ENCODE measurements around the gene RPS10. TPM values are rescaled to one million over a fixed set of nuclear protein-coding genes. Genes with fewer than 3 reads are reported as not detected.
A peak's percentile ranks its signal among the peaks of the same experiment; 100 is the strongest.

The RPS10 gene
- total RNA-seq, 1 experiment from 2014 or later = 1,644 TPM

DNA sequence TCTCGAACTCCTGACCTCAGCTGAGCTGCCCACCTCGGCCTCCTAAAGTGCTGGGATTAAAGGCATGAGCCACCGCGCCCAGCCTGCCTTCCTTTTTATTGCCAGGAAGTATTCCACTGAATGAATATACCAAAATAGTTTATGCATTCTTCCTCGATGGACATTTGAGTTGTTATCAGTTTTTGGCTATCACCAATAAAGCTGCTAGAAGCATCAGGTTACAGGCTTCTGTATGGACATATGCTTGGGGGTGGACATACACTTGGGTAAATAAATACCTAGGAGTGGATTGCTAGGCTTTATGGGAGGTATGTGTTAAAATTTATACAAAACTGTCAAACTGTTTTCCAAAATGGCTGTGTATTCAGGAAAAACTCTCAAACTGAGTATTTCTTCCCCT lies 10.0 kb upstream of the RPS10 start:
- no peaks in the 10 kb centered on the region for H3K36me3 Mint-ChIP-seq (ENCODE audit: insufficient read depth, unreplicated experiment)
- DNase-seq (ENCODE audit: unreplicated experiment) = no peak
- no peak for TF ChIP-seq CTCF (IDR thresholded peaks at IDR 0.05; ENCODE audit: unreplicated experiment)
- BruUV-seq (replicated peaks) = no TSS peak
- H3K4me1 Mint-ChIP-seq (ENCODE audit: insufficient read depth, unreplicated experiment) = no peaks in the 10 kb centered on the region
- H3K4me3 Mint-ChIP-seq (ENCODE audit: unreplicated experiment) = no peak overlapping the region
- peaks cover 9% of the 10 kb centered on the region for H3K9me3 Mint-ChIP-seq (ENCODE audit: unreplicated experiment)
- no peak overlapping the region for H3K27ac Mint-ChIP-seq (ENCODE audit: low read depth, unreplicated experiment)
- ChIA-PET CTCF (interaction anchor here (1.3 kb wide), 1 partner anchor 805 kb away, joined by 6 read pairs; no protein-coding TSS in a partner anchor), POLR2A (interaction anchor here (0.9 kb wide), 1 partner anchor 174 kb away, joined by 4 read pairs; no protein-coding TSS in a partner anchor)
- intact Hi-C loops (cut with micrococcal nuclease) = no loop called here
- H3K27me3 Mint-ChIP-seq (ENCODE audit: insufficient read depth, unreplicated experiment) = no peaks in the 10 kb centered on the region

DNA sequence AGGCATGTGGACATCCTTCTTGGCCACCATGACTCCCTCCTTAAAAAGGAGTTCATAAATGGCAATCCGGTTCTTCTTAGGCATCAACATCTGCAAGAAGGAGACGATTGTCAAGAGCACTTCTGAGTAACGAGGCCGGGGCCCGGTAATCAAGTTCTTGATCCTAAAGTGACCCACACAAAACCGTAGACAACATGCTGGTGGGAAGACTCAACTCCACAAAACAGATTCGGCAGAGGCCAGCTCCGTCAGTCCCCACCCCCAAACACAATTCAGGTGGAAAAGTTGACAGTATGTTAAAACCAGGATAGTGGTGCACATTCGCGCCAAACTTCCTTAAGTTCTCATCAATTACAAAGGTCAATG lies 754 bp downstream of the RPS10 start:
- no peaks in the 10 kb centered on the region for H3K9me3 Mint-ChIP-seq (ENCODE audit: unreplicated experiment)
- no peak for DNase-seq (ENCODE audit: unreplicated experiment)
- no TSS peak for BruUV-seq (replicated peaks)
- POLR2A ChIA-PET = interaction anchor here (0.6 to 4.5 kb wide), 12 partner anchors 10 to 1078 kb away, joined by 3 to 55 read pairs (median 4); partner anchors contain the start of genes NUDT3, SMIM29 and ZBTB9
- peak overlapping the region; percentile 100 for H3K27ac Mint-ChIP-seq (ENCODE audit: low read depth, unreplicated experiment)
- H3K27me3 Mint-ChIP-seq (ENCODE audit: insufficient read depth, unreplicated experiment) = no peaks in the 10 kb centered on the region
- H3K4me3 Mint-ChIP-seq (ENCODE audit: unreplicated experiment) = peak overlapping the region; percentile 96
- CTCF ChIA-PET = interaction anchor here (0.6 to 3.5 kb wide), 3 partner anchors 10 to 175 kb away, joined by 3 to 35 read pairs (median 3); no protein-coding TSS in a partner anchor
- peaks cover 16% of the 10 kb centered on the region for H3K4me1 Mint-ChIP-seq (ENCODE audit: insufficient read depth, unreplicated experiment)
- no peak for TF ChIP-seq CTCF (IDR thresholded peaks at IDR 0.05; ENCODE audit: unreplicated experiment)
- intact Hi-C loops (cut with micrococcal nuclease) = no loop called here
- peaks cover 58% of the 10 kb centered on the region for H3K36me3 Mint-ChIP-seq (ENCODE audit: insufficient read depth, unreplicated experiment)

- Mint-ChIP-seq H3K36me3 (ENCODE audit: insufficient read depth, unreplicated experiment) (peaks cover 64% of the 10 kb centered on the region), H3K27me3 (ENCODE audit: insufficient read depth, unreplicated experiment) (no peaks in the 10 kb centered on the region), H3K9me3 (ENCODE audit: unreplicated experiment) (no peaks in the 10 kb centered on the region), H3K4me3 (ENCODE audit: unreplicated experiment) (peak overlapping the region; percentile 96), H3K27ac (ENCODE audit: low read depth, unreplicated experiment) (peak overlapping the region; percentile 100), H3K4me1 (ENCODE audit: insufficient read depth, unreplicated experiment) (peaks cover 16% of the 10 kb centered on the region)
- TF ChIP-seq CTCF (IDR thresholded peaks at IDR 0.05; ENCODE audit: unreplicated experiment) = no peak
- ChIA-PET CTCF (interaction anchor here (0.6 to 3.5 kb wide), 9 partner anchors 9 to 1334 kb away, joined by 3 to 35 read pairs (median 3); no protein-coding TSS in a partner anchor), POLR2A (interaction anchor here (0.7 to 4.5 kb wide), 8 partner anchors 9 to 233 kb away, joined by 3 to 55 read pairs (median 10); partner anchors contain the start of genes NUDT3 and SMIM29)
- BruUV-seq (replicated peaks) = no TSS peak
- no peak for DNase-seq (ENCODE audit: unreplicated experiment)
- intact Hi-C loops (cut with micrococcal nuclease) = no loop called here
These were observed 1.4 kb downstream of the RPS10 start for GRCh38 chr6:34424200-34425131.

DNA sequence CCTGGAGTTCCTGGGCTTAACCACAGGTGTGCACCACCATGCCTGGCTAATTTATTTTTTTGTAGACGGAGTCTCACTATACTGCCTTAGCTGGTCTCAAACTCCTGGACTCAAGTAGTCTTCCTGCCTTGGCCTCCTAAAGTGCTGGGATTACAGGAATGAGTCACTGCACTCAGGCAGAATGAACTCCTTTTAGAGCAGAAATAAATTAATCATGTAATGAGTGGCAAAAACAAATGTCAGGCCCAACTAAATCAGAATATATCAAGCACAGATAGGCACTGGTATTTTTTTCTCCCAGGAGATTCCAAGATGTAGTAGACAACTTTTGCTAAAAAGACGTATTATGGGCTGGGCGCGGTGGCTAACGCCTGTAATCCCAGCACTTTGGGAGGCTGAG lies 2.6 kb downstream of the RPS10 start:
- H3K4me3 Mint-ChIP-seq (ENCODE audit: unreplicated experiment) = peak overlapping the region; percentile 10

More for the DNA sequence above, 2.6 kb downstream of the RPS10 start:
- POLR2A ChIA-PET = interaction anchor here (0.6 to 4.5 kb wide), 4 partner anchors 8 to 174 kb away, joined by 3 to 55 read pairs (median 18); partner anchors contain the start of gene SMIM29
- CTCF ChIA-PET = interaction anchor here (0.6 to 3.5 kb wide), 3 partner anchors 8 to 186 kb away, joined by 3 to 35 read pairs (median 4); no protein-coding TSS in a partner anchor
- Mint-ChIP-seq H3K4me1 (ENCODE audit: insufficient read depth, unreplicated experiment) (peaks cover 16% of the 10 kb centered on the region), H3K36me3 (ENCODE audit: insufficient read depth, unreplicated experiment) (peaks cover 76% of the 10 kb centered on the region), H3K27ac (ENCODE audit: low read depth, unreplicated experiment) (no peak overlapping the region), H3K27me3 (ENCODE audit: insufficient read depth, unreplicated experiment) (no peaks in the 10 kb centered on the region), H3K9me3 (ENCODE audit: unreplicated experiment) (no peaks in the 10 kb centered on the region)
- intact Hi-C loops (cut with micrococcal nuclease) = no loop called here
- TF ChIP-seq CTCF (IDR thresholded peaks at IDR 0.05; ENCODE audit: unreplicated experiment) = no peak
- BruUV-seq (replicated peaks) = no TSS peak
- no peak for DNase-seq (ENCODE audit: unreplicated experiment)
